OCI-LY1 (cell line): ENCODE results near the gene ZNF660.

ENCODE experiments used
- CTCF ChIP-seq: fragments of 200-600 bp; sonication (generic), shearing (Covaris generic); IDR thresholded peaks from 2 replicates; pipeline ENCODE4 v1.5.1; 2017; ENCODE audit warnings: mild to moderate bottlenecking, antibody characterized with exemption, low read length, moderate library complexity, mixed read lengths
- EZH2 ChIP-seq: fragments of 200-600 bp; sonication (generic), shearing (Covaris generic); IDR thresholded peaks from 2 replicates; pipeline ENCODE4 v1.8.0; 2017; ENCODE audit warnings: borderline replicate concordance, mixed run types, mild to moderate bottlenecking, antibody characterized with exemption, low read length, moderate library complexity, mixed read lengths

- TF ChIP-seq EZH2 (no peak), CTCF (no peak)
These were observed 49.4 kb upstream of the ZNF660 start for GRCh38 chr3:44535364-44535763.
